ENCODE measurements around the gene SSBP2.

Gene SSBP2

GRCh38 chr5:81766611-81767010, 15.7 kb upstream of the SSBP2 start:
- DNase-seq = no peak

- no peak for DNase-seq
These were observed 12.5 kb upstream of the SSBP2 start for GRCh38 chr5:81763294-81763928.

- no peak for DNase-seq
These were observed 12.0 kb upstream of the SSBP2 start for GRCh38 chr5:81762853-81763252.

GRCh38 chr5:81762401-81762800, 11.5 kb upstream of the SSBP2 start:
- DNase-seq = no peak

- no peak for DNase-seq
These were observed 11.1 kb upstream of the SSBP2 start for GRCh38 chr5:81761970-81762369.

GRCh38 chr5:81761270-81761669, 10.4 kb upstream of the SSBP2 start:
- no peak for DNase-seq

- no peak for DNase-seq
These were observed 9.6 kb upstream of the SSBP2 start for GRCh38 chr5:81760521-81760920.

GRCh38 chr5:81759632-81760005, 8.7 kb upstream of the SSBP2 start:
- DNase-seq = no peak

GRCh38 chr5:81757404-81757803, 6.5 kb upstream of the SSBP2 start:
- no peak for DNase-seq

GRCh38 chr5:81756016-81756415, 5.1 kb upstream of the SSBP2 start:
- DNase-seq = no peak

GRCh38 chr5:81755320-81755719, 4.4 kb upstream of the SSBP2 start:
- no peak for DNase-seq

- no peak for DNase-seq
These were observed 3.7 kb upstream of the SSBP2 start for GRCh38 chr5:81754621-81755020.

GRCh38 chr5:81753429-81753828, 2.5 kb upstream of the SSBP2 start:
- no peak for DNase-seq

GRCh38 chr5:81752644-81752963, 1.7 kb upstream of the SSBP2 start:
- no peak for DNase-seq

- peak; percentile 69 for DNase-seq
These were observed 1.1 kb upstream of the SSBP2 start for GRCh38 chr5:81751836-81752643.

- DNase-seq = no peak
These were observed 439 bp downstream of the SSBP2 start for GRCh38 chr5:81750308-81751008.

- DNase-seq = peak; percentile 73
These were observed 1.2 kb downstream of the SSBP2 start for GRCh38 chr5:81749561-81750307.

- DNase-seq = no peak
These were observed 1.7 kb downstream of the SSBP2 start for GRCh38 chr5:81749192-81749560.

- DNase-seq = no peak
These were observed 2.3 kb downstream of the SSBP2 start for GRCh38 chr5:81748556-81748955.

- DNase-seq = no peak
These were observed 3.9 kb downstream of the SSBP2 start for GRCh38 chr5:81747030-81747429.

- no peak for DNase-seq
These were observed 10.1 kb downstream of the SSBP2 start for GRCh38 chr5:81740758-81741157.

- no peak for DNase-seq
These were observed 11.6 kb downstream of the SSBP2 start for GRCh38 chr5:81739291-81739690.

- DNase-seq = no peak
These were observed 21.6 kb downstream of the SSBP2 start for GRCh38 chr5:81729276-81729675.

- no peak for DNase-seq
These were observed 22.6 kb downstream of the SSBP2 start for GRCh38 chr5:81728301-81728700.

All from left hindlimb (tissue), 1 donor.